ENCODE results near the gene NEUROD1.
A peak's percentile ranks its signal among the peaks of the same experiment; 100 is the strongest.

NEUROD1 gene

DNA sequence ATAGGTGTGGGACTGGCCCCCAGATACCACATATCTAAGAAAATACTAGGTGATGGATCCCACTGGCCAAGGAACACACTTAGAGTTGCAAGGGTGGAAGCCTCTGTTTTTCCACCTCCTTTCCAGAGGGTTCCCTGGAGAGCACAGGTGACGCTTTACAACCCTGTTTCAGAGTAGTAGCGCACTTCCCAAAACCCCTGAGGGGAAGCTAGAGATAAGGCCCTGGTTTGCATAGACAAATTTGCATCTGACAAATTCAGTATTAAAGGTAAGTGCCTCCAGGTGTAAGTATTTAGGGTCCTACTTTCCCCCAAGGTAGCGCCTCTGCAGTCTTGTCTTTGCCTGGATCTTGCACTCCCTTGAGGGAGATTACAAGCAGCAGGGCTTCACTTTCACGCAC is 22.9 kb downstream of the NEUROD1 start:
- Histone ChIP-seq H3K9me3 (ENCODE audit: control insufficient read depth, low read length) (no peaks in the 10 kb centered on the region), H3K4me1 (ENCODE audit: control insufficient read depth, insufficient read depth, low read length, poor library complexity, severe bottlenecking) (no peaks in the 10 kb centered on the region), H3K4me3 (ENCODE audit: extremely low read depth, insufficient read depth, low read length, poor library complexity, severe bottlenecking) (peak overlapping the region; percentile 42), H3K36me3 (ENCODE audit: control insufficient read depth, insufficient read depth, low read length) (no peaks in the 10 kb centered on the region), H3K27ac (ENCODE audit: low read depth, low read length, severe bottlenecking) (no peak overlapping the region)
- 6 to 11% methylated on average over 2 of the region's 4 CpGs for WGBS, 2 experiments (ENCODE audit: insufficient coverage in 2 of 2)

DNA sequence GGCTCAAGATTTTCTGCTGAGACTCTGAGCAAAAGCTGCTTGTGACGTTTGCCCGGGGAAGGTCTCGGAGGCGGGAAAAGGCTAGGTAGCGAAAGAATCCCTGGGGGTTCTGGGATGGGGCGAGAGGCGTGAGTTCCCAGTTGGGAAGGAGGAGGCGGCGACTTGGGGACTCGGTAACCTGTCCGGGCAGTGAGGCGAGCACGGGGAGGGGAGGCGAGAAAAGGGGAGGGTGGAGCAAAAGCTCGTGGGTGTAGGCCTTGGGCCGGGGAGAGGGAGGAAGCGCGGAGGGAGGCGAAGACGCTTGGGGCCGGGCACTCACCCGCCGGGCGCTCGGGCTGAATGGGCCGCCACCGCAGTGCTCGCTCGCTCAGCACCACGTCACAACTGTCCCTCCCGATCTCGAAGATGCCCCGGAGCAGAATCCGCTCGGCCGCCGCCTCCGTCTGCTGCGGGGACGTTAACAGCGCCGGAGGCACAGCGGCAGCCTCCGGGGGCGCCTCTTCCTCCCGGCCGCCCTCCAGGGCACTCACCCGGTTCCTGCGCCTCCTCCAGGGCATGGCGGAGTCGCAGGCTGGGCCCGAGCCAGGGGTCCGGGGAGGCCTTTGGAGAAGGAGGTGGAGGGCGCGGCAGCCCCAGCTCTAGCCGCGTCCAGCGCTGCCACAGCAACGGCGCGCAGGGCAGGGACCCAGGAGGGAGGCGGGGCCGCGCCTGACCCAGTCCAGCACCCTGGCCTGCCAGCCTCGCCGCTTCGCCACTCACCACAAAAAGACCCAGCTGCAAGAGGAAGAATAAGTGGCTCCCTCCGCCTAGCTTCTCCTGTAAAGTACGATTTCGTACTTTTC is 23.6 kb downstream of the NEUROD1 start, which contains the start of gene CERKL:
Gene CERKL (minus strand): TSS at position 656 of the 842 bp plus-strand sequence. CDS start 99 bp downstream, at position 557.
- WGBS, 2 experiments (ENCODE audit: insufficient coverage in 2 of 2) = 0% methylated on average over 35 to 62 of the region's 70 CpGs
- Histone ChIP-seq H3K4me3 (ENCODE audit: extremely low read depth, insufficient read depth, low read length, poor library complexity, severe bottlenecking) (peak within 1 kb of the TSS; percentile 42), H3K27ac (ENCODE audit: low read depth, low read length, severe bottlenecking) (no peak within 1 kb of the TSS), H3K36me3 (ENCODE audit: control insufficient read depth, insufficient read depth, low read length) (no peaks in the 10 kb centered on the region), H3K4me1 (ENCODE audit: control insufficient read depth, insufficient read depth, low read length, poor library complexity, severe bottlenecking) (no peaks in the 10 kb centered on the region), H3K9me3 (ENCODE audit: control insufficient read depth, low read length) (no peaks in the 10 kb centered on the region)

GRCh38 chr2:181655519-181655918 is 24.8 kb downstream of the NEUROD1 start:
- no peak overlapping the region for H3K27ac ChIP-seq (ENCODE audit: low read depth, low read length, severe bottlenecking)
- WGBS, 2 experiments (ENCODE audit: insufficient coverage in 2 of 2) = 51 to 66% methylated on average over 4 of the region's 7 CpGs
- H3K4me3 ChIP-seq (ENCODE audit: extremely low read depth, insufficient read depth, low read length, poor library complexity, severe bottlenecking) = no peak overlapping the region

DNA sequence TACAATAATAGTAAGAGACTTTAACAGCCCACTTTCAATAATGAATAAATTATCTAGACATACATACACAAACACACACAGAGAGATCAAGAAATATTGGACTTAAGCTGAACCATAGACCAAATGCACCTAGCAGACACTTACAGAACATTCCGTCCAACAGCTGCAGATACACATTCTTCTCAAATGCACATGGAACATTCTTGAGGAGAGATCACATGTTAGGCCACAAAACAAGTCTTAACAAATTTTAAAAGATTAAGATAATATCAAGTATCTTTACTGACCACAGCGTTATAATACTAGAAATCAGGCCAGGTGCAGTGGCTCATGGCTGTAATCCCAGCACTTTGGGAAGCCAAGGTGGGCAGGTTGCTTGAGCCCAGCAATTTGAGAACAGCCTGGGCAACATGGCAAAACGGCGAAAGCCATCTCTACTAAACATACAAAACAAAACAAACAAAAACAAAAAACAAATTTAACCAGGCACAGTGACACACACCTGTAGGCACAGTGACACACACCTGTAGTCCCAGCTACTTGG is 30.8 kb downstream of the NEUROD1 start:
- H3K4me1 ChIP-seq (ENCODE audit: control insufficient read depth, insufficient read depth, low read length, poor library complexity, severe bottlenecking) = no peaks in the 10 kb centered on the region
- no peak overlapping the region for H3K27ac ChIP-seq (ENCODE audit: low read depth, low read length, severe bottlenecking)
- H3K4me3 ChIP-seq (ENCODE audit: extremely low read depth, insufficient read depth, low read length, poor library complexity, severe bottlenecking) = no peak overlapping the region
- 82 to 86% methylated on average over 1 to 3 of the region's 4 CpGs for WGBS, 2 experiments (ENCODE audit: insufficient coverage in 2 of 2)
- no peaks in the 10 kb centered on the region for H3K9me3 ChIP-seq (ENCODE audit: control insufficient read depth, low read length)
- H3K36me3 ChIP-seq (ENCODE audit: control insufficient read depth, insufficient read depth, low read length) = no peaks in the 10 kb centered on the region

More at GRCh38 chr2:181655519-181655918, 24.8 kb downstream of the NEUROD1 start:
- no peaks in the 10 kb centered on the region for H3K4me1 ChIP-seq (ENCODE audit: control insufficient read depth, insufficient read depth, low read length, poor library complexity, severe bottlenecking)
- no peaks in the 10 kb centered on the region for H3K36me3 ChIP-seq (ENCODE audit: control insufficient read depth, insufficient read depth, low read length)
- H3K9me3 ChIP-seq (ENCODE audit: control insufficient read depth, low read length) = no peaks in the 10 kb centered on the region

- no CpG with 5 or more reads among the region's 2 CpGs for WGBS, 2 experiments (ENCODE audit: insufficient coverage in 2 of 2)
- Histone ChIP-seq H3K9me3 (ENCODE audit: control insufficient read depth, low read length) (no peaks in the 10 kb centered on the region), H3K4me1 (ENCODE audit: control insufficient read depth, insufficient read depth, low read length, poor library complexity, severe bottlenecking) (no peaks in the 10 kb centered on the region), H3K4me3 (ENCODE audit: extremely low read depth, insufficient read depth, low read length, poor library complexity, severe bottlenecking) (no peak overlapping the region), H3K36me3 (ENCODE audit: control insufficient read depth, insufficient read depth, low read length) (no peaks in the 10 kb centered on the region), H3K27ac (ENCODE audit: low read depth, low read length, severe bottlenecking) (no peak overlapping the region)
Observed at GRCh38 chr2:181648478-181649155, 31.7 kb downstream of the NEUROD1 start.

DNA sequence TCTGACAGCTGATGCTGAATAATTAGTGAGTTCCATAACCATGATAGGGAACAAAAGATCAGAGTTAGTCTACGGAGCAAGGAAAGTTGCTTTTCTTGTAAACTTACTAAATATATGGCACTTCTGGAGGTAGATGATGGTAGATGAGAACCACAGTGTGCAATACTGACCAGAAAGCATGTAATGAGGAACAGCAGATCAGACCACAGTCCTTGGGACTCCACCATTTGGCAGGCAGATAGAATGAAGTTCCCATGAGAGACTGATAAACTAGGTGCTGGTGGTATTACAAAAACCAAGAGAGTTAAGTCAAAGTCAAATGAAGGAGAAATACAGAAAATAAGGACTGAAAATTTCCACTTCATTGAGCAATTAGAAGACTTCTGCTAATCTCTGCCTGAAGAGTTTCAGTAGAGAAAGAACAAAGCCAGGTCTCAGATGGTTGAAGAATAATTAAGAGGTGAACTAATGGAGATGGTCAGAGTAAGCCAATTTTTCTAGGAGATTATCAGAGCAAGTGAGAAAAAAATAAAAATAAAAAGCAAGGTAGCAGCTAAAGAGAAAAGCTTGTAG is 33.8 kb downstream of the NEUROD1 start:
- Histone ChIP-seq H3K36me3 (ENCODE audit: control insufficient read depth, insufficient read depth, low read length) (no peaks in the 10 kb centered on the region), H3K4me1 (ENCODE audit: control insufficient read depth, insufficient read depth, low read length, poor library complexity, severe bottlenecking) (no peaks in the 10 kb centered on the region)
- 60 to 100% methylated on average over 1 of the region's 1 CpG for WGBS, 2 experiments (ENCODE audit: insufficient coverage in 2 of 2)

GRCh38 chr2:181643151-181643550 is 37.2 kb downstream of the NEUROD1 start:
- Histone ChIP-seq H3K36me3 (ENCODE audit: control insufficient read depth, insufficient read depth, low read length) (no peaks in the 10 kb centered on the region), H3K27ac (ENCODE audit: low read depth, low read length, severe bottlenecking) (no peak overlapping the region), H3K4me3 (ENCODE audit: extremely low read depth, insufficient read depth, low read length, poor library complexity, severe bottlenecking) (no peak overlapping the region), H3K4me1 (ENCODE audit: control insufficient read depth, insufficient read depth, low read length, poor library complexity, severe bottlenecking) (no peaks in the 10 kb centered on the region), H3K9me3 (ENCODE audit: control insufficient read depth, low read length) (no peaks in the 10 kb centered on the region)
- WGBS, 2 experiments (ENCODE audit: insufficient coverage in 2 of 2) = no CpG with 5 or more reads among the region's 1 CpG

More for the DNA sequence above, 33.8 kb downstream of the NEUROD1 start:
- Histone ChIP-seq H3K9me3 (ENCODE audit: control insufficient read depth, low read length) (no peaks in the 10 kb centered on the region), H3K27ac (ENCODE audit: low read depth, low read length, severe bottlenecking) (no peak overlapping the region), H3K4me3 (ENCODE audit: extremely low read depth, insufficient read depth, low read length, poor library complexity, severe bottlenecking) (no peak overlapping the region)

DNA sequence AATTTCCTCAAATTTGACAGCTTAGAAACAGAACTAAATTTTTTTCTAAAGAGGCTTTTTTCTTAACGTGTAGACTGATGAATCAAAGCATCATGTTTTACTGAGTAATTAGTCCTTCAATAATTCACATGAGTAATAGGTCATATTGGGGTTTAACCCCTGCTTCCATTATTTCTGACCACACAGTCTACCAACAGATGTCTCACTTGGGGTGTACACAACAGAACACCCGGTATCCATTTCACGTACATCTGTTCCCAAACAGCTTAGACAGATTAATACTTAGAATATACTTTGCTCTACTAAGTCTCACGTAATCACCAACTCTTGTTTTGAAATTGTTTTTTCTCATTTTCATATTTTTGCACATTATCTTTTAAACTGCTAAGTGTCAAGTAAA is 38.2 kb downstream of the NEUROD1 start:
- WGBS, 2 experiments (ENCODE audit: insufficient coverage in 2 of 2) = 83 to 86% methylated on average over 3 of the region's 4 CpGs
- H3K4me3 ChIP-seq (ENCODE audit: extremely low read depth, insufficient read depth, low read length, poor library complexity, severe bottlenecking) = no peak overlapping the region

DNA sequence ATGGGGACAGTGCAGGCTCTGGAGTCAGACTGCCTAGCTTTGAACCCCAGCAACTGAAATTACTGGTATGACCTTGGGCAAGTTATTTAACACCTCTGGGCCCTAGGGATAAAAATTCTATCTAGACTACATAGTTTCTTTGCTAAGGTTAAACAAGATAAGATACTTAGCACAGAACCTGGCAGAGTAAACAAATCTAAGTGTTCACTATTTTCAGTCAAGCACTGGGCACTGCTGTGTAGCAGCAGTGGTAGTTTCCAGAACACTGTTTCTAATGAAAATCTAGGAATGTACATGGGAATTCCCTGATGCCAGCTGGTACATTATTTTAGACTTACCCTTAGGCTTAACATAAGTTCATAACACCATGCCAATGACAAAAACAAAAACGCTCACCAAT is 40.6 kb downstream of the NEUROD1 start:
- H3K9me3 ChIP-seq (ENCODE audit: control insufficient read depth, low read length) = no peaks in the 10 kb centered on the region
- no peaks in the 10 kb centered on the region for H3K4me1 ChIP-seq (ENCODE audit: control insufficient read depth, insufficient read depth, low read length, poor library complexity, severe bottlenecking)
- no peaks in the 10 kb centered on the region for H3K36me3 ChIP-seq (ENCODE audit: control insufficient read depth, insufficient read depth, low read length)
- 0% methylated on average over 1 of the region's 1 CpG for WGBS, 2 experiments (ENCODE audit: insufficient coverage in 2 of 2)
- no peak overlapping the region for H3K4me3 ChIP-seq (ENCODE audit: extremely low read depth, insufficient read depth, low read length, poor library complexity, severe bottlenecking)
- no peak overlapping the region for H3K27ac ChIP-seq (ENCODE audit: low read depth, low read length, severe bottlenecking)

More for the DNA sequence above, 38.2 kb downstream of the NEUROD1 start:
- no peaks in the 10 kb centered on the region for H3K36me3 ChIP-seq (ENCODE audit: control insufficient read depth, insufficient read depth, low read length)
- H3K9me3 ChIP-seq (ENCODE audit: control insufficient read depth, low read length) = no peaks in the 10 kb centered on the region
- no peaks in the 10 kb centered on the region for H3K4me1 ChIP-seq (ENCODE audit: control insufficient read depth, insufficient read depth, low read length, poor library complexity, severe bottlenecking)
- H3K27ac ChIP-seq (ENCODE audit: low read depth, low read length, severe bottlenecking) = no peak overlapping the region

GRCh38 chr2:181632733-181633401 is 47.5 kb downstream of the NEUROD1 start:
- Histone ChIP-seq H3K9me3 (ENCODE audit: control insufficient read depth, low read length) (no peaks in the 10 kb centered on the region), H3K36me3 (ENCODE audit: control insufficient read depth, insufficient read depth, low read length) (no peaks in the 10 kb centered on the region), H3K4me3 (ENCODE audit: extremely low read depth, insufficient read depth, low read length, poor library complexity, severe bottlenecking) (no peak overlapping the region), H3K4me1 (ENCODE audit: control insufficient read depth, insufficient read depth, low read length, poor library complexity, severe bottlenecking) (no peaks in the 10 kb centered on the region), H3K27ac (ENCODE audit: low read depth, low read length, severe bottlenecking) (no peak overlapping the region)
- 77 to 88% methylated on average over 3 of the region's 4 CpGs for WGBS, 2 experiments (ENCODE audit: insufficient coverage in 2 of 2)

Data from mesodermal cell (in vitro differentiated cells).